Measurements from ENCODE around the gene NAALADL2. TPM values are rescaled to one million over a fixed set of nuclear protein-coding genes. Genes with fewer than 3 reads are reported as not detected.

NAALADL2 gene
- total and polyA plus RNA-seq, 2 of the 13 experiments (the other 11 are each of a cell fraction or from before 2014, with no cell fraction given): 0.08 TPM; not detected in 1

DNA sequence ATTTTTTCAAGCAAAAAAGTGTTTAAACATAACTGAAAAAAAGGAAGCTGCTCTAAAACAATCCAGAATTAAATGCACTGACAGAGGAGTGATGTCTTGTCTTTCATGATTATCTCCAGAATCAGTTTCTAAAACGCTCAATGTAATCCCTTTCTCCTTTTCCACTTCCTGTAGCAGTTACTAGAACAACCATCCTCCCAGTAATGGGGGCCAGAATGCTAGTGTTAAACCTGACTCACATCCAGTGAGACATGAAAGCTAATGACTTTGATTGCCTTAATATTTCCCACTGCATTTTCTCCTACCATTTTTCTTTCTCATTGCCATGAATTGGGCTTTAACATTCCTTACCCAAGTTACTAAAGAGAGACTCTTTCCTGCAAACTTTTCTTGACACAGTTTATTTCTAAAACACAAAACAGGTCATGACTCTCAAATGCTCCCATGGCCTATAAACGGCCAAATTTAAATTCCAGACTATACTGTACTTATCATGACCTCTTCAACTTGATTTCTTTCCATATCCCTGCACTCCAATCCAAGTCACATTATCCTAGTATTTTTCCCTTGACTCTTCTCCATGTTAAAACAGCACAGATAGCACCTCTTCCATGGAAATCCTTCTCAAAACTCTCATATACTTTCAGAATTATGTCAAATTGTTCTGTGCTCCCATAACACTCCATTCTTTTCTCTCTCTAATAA lies 341.4 kb downstream of the NAALADL2 start (continued):
- TF ChIP-seq, protein P1, sequence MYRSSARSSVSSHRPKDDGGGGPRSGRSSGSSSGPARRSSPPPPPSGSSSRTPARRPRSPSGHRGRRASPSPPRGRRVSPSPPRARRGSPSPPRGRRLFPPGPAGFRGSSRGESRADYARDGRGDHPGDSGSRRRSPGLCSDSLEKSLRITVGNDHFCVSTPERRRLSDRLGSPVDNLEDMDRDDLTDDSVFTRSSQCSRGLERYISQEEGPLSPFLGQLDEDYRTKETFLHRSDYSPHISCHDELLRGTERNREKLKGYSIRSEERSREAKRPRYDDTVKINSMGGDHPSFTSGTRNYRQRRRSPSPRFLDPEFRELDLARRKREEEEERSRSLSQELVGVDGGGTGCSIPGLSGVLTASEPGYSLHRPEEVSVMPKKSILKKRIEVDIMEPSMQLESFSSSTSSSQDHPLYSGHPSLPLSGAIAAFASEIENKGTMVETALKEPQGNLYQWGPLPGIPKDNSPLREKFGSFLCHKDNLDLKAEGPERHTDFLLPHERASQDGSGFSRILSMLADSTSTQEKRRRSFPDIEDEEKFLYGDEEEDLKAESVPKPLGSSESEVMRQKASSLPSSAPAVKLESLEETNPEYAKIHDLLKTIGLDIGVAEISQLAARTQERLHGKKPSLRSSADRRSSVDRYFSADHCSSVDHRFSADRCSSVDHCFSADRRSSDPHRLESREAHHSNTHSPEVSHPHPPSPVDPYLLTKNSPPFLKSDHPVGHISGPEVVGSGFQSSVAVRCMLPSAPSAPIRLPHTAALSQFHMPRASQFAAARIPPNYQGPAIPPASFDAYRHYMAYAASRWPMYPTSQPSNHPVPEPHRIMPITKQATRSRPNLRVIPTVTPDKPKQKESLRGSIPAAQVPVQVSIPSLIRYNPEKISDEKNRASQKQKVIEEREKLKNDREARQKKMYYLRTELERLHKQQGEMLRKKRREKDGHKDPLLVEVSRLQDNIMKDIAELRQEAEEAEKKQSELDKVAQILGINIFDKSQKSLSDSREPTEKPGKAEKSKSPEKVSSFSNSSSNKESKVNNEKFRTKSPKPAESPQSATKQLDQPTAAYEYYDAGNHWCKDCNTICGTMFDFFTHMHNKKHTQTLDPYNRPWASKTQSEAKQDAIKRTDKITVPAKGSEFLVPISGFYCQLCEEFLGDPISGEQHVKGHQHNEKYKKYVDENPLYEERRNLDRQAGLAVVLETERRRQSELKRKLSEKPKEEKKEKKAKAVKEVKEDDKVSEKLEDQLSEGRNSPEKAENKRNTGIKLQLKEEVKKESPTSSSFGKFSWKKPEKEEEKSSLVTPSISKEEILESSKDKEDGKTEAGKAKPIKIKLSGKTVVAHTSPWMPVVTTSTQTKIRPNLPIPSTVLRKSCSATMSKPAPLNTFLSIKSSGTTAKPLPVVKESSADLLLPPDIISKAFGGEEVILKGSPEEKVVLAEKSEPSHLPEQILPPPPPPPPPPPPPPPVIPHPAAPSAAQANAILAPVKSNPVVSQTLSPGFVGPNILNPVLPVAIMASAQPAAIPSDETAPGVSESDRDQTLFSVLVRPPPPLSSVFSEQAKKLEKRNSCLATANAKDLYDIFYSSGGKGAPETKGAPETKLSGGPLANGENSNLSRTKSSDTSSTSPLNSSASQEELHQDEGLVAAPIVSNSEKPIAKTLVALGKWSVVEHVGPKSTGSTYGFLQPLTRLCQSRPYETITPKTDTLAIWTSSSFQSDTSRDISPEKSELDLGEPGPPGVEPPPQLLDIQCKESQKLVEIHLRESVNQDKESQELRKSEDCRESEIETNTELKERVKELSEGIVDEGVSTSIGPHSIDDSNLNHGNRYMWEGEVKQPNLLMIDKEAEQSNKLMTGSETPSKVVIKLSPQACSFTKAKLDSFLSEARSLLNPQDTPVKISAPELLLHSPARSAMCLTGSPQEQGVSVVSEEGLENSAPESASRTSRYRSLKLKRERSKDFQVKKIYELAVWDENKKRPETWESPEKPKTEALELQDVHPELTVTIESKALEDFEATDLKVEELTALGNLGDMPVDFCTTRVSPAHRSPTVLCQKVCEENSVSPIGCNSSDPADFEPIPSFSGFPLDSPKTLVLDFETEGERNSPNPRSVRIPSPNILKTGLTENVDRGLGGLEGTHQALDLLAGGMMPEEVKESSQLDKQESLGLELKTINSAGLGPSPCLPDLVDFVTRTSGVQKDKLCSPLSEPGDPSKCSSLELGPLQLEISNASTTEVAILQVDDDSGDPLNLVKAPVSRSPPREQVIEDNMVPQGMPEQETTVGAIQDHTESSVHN (CRISPR knock-in tag; IDR thresholded peaks at IDR 0.05): no peak

DNA sequence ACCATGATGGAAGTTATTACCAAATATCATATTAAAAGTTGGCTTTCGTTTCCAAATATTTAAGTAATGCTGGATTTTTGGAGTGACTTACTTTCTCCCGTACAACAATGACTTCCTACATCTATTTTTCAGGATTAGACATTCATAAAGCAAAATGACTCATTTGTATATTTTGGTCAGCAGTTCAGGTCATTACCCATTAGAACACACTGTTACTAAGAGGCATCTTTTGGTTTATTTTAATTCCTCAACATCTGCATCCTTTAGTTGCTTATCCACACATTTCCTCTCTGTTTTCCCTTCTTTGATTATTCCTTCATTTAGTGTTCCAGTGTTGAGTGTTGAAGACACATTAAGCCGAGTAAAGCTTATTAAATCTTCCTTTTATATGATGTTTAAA lies 348.2 kb downstream of the NAALADL2 start:
- no peak overlapping the region for H3K9ac ChIP-seq (ENCODE audit: insufficient read depth, low read depth, low read length)
- DNase-seq (ENCODE audit: low spot score) (no peak), ATAC-seq (no peak), FAIRE-seq (no peak)
- H4K20me1 ChIP-seq (ENCODE audit: insufficient read depth, low read length): no peaks in the 10 kb centered on the region
- in situ Hi-C loops (cut with HindIII; ENCODE audit: extremely low pct_ligation_motif_present, low pct_unique_long_range_greater_than_20kb): no loop called here
- no peak overlapping the region for H2AFZ ChIP-seq (ENCODE audit: low read length)
- H3K9me3 ChIP-seq (ENCODE audit: low read length): no peaks in the 10 kb centered on the region; the same call in none of the 2 replicates
- no TSS peak for BruUV-seq (replicated peaks)
- WGBS (ENCODE audit: low lambda C conversion rate): 10% methylated on average over 3 of the region's 3 CpGs
- H3K4me1 ChIP-seq (ENCODE audit: insufficient read depth, low read length): no peaks in the 10 kb centered on the region
- intact Hi-C loops (cut with micrococcal nuclease; ENCODE audit: unreplicated experiment): no loop called here
- H3K27me3 ChIP-seq (ENCODE audit: control insufficient read depth in 1 of 2, insufficient read depth in 2 of 2, low read length in 2 of 2): no peaks in the 10 kb centered on the region
- no peak overlapping the region for H3K4me3 ChIP-seq (replicated peaks in 1 of 3; ENCODE audit: insufficient read depth in 1 of 3, low read depth in 2 of 3, low read length in 3 of 3)
- H3K27ac ChIP-seq (ENCODE audit: extremely low read length, insufficient read depth, low read length): no peak overlapping the region
- no peaks in the 10 kb centered on the region for H3K36me3 ChIP-seq (replicated peaks in 1 of 2; ENCODE audit: control insufficient read depth in 1 of 2, insufficient read depth in 2 of 2, low read length in 2 of 2)
- H3K79me2 ChIP-seq (ENCODE audit: insufficient read depth, low read length): no peaks in the 10 kb centered on the region
- H3K4me2 ChIP-seq (ENCODE audit: low read depth, low read length): no peak overlapping the region
- ChIA-PET POLR2A (no interaction called here), CTCF (ENCODE audit: low intra/inter-chr PET ratio, low total read pairs) (no interaction called here)
- TF ChIP-seq MBNL3 (CRISPR knock-in tag; conservative IDR thresholded peaks at IDR 0.05) (no peak), ZNF577 (CRISPR knock-in tag; IDR thresholded peaks at IDR 0.05; ENCODE audit: borderline replicate concordance, low read depth) (no peak), HNF4G (IDR thresholded peaks at IDR 0.05; ENCODE audit: borderline replicate concordance, low read depth, low read length) (no peak), HNF4G (CRISPR knock-in tag; IDR thresholded peaks at IDR 0.05; ENCODE audit: borderline replicate concordance, low read depth) (no peak), JDP2 (CRISPR knock-in tag; IDR thresholded peaks at IDR 0.05; ENCODE audit: borderline replicate concordance) (no peak), ZFX (CRISPR knock-in tag; IDR thresholded peaks at IDR 0.05; ENCODE audit: low read depth) (no peak), ZNF816 (CRISPR knock-in tag; IDR thresholded peaks at IDR 0.05; ENCODE audit: borderline replicate concordance) (no peak), ZNF12 (CRISPR knock-in tag; IDR thresholded peaks at IDR 0.05) (no peak), HOXA3 (CRISPR knock-in tag; IDR thresholded peaks at IDR 0.05) (no peak), GATAD2A (CRISPR knock-in tag; IDR thresholded peaks at IDR 0.05) (no peak), ZNF224 (CRISPR knock-in tag; IDR thresholded peaks at IDR 0.05) (no peak), SP4 (CRISPR knock-in tag; IDR thresholded peaks at IDR 0.05) (no peak)
